Right forelimb (tissue), 1 donor: ENCODE results near the gene LCE1E.

Experiments
- DNase-seq: peaks from one replicate; pipeline ENCODE4 v3.0.0-alpha.2; 2018

Gene LCE1E

DNA sequence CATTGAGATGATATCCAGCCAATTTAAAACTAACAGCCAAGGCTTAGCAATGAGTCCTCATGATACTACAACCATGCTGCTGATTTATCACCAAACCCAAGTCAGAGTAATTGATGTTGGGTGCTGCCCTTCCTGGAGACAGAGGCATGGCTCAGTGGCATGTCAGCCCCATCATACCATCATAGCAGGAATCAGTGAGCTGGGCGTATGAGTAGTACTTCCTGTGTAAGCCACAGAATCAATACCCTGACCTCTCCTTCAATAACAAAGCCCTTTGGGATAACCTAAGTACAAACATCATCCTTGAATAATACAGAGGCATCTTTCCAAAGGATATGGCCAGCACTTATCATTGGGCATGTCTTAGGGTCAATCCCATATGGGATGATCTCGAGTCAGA lies 3.0 kb upstream of the LCE1E start:
- DNase-seq, result no peak

DNA sequence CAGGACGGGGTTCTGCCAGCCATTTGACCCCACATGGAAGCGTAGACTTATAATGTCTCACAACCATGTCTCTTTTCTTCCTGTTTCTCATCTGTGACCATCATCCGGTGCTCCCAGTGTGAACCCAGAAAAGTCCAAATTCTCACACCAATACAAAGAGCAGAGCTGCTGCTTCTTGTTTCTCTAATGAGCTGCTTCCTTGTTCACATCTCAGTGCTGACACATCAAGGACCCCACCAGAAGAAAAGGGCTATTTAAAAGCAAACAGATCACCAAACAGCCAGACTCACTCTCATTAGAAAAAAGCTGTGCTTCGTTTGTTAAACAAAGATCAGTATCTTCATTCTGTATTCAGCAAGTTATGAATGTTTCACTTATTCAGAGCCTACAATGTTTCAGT lies 9.6 kb downstream of the LCE1E start:
- DNase-seq, result no peak

DNA sequence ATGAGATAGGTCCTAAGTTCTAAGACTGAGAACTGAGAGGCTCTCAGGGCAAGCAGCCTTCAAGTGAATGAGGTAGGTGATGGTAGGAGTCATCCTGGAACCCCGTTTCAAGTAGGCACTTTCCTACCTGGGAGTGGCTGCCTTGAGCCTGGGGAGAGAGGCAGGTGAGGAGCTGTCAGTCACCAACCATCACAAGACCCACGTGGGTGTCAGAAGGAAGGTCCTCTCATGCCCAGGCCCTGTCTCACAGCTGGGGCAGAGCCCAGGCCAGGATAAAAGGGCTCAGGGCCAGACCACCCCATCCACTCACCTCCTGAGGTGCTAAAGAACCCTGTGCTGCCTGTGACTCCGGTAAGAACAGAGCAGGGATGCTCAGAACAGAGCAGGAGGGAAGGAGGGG lies 10.4 kb downstream of the LCE1E start, which contains the start of gene LCE1D:
TSS of gene LCE1D (plus strand) at position 301 of the 400 bp plus-strand sequence. CDS start 1,074 bp downstream, outside the sequence.
- no peak for DNase-seq

DNA sequence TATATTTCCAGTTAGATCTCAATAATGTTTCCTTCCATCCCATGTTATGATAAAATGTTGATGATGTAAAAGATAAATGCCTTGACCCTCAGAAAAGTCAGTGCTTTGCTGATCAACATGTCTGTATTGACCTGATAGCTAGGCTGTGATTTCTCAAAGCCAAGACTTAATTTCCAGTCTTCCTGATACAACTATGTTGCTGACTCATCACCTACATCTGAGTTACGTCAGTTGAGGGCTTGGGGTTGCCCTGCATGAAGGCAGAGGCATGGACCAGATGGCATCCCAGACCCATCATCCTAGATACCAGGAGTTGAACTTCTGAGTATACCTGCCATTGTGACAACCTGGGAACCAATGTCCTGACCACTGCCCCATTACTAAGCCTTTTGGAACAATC lies 15.3 kb downstream of the LCE1E start:
- DNase-seq, result no peak

DNA sequence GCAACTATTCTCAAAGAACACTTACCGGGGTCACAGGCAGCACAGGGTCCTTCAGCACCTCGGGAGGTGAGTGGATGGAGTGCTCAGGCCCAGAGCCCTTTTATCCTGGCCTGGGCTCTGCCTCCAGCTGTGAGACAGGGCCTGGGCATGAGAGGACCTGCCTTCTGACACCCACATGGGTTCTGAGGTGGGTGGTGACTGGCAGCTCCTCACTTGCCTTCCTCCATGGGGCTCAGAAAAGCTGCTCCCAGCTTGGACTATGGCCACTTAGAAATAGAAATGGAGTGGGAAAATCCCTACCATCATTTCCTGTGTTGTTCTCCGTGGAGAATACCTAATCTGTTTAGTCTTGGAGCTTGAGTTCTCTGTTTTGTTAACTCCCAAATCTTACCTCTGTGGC lies 20.5 kb downstream of the LCE1E start, which contains the start of gene LCE1C:
TSS of gene LCE1C (minus strand) at position 76 of the 400 bp plus-strand sequence. CDS start 1,173 bp downstream, outside the sequence.
- DNase-seq, result no peak

DNA sequence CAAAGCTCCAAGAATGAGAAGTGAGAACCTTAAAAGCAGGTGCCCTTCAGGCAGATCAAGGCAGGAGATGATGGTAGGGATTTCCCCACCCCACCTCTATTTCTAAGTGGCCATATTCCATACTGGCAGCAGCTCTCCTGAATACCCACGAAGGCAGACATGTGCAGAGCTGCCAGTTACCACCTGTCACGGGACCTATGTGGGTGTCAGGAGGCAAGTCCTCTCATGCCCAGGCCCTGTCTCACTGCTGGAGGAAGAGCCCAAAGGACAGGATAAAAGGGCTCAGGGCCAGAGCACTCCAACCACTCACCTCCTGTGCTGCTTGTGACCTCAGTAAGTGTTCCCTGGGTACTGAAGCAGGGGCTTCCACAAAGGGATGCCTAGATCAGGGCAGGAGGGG lies 25.0 kb downstream of the LCE1E start:
- no peak for DNase-seq

DNA sequence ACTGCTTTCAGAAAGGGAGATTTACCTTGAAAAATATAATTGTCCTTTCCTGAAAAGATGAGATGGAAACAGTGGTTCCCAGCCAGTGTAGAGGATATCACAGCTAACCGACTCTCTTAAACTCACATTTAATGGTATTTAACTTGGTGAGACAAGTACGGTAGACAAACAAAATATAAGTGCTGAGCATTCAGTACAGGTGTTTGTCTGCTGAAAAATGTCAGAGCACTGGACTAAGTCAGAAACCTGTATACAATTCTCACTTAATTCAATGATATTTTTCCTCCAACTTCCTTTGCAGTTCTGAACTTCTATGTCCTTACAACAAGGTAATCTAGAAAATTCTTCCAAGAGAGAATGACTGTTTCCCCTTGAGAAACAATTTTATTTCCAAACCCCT lies 25.6 kb downstream of the LCE1E start, which contains the start of gene LCE1B:
TSS of gene LCE1B (plus strand) at position 301 of the 400 bp plus-strand sequence. CDS start 476 bp downstream, outside the sequence.
- no peak for DNase-seq

DNA sequence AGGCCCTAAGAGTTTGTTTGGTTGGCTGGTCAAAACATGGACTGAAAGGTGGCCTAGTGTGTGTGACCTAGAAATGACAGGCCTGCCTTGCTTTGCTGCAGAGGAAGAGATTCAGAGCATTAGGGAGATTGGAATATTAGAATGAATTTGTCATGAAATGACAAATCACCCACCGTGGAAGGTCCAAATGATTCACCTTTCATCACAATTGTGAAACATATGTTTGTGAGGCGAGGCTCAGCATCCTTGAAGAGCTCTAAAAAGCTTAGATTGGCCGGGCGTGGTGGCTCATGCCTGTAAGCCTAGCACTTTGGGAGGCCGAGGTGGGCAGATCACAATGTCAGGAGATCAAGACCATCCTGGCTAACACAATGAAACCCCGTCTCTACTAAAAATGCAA lies 31.3 kb downstream of the LCE1E start:
- DNase-seq, result no peak

DNA sequence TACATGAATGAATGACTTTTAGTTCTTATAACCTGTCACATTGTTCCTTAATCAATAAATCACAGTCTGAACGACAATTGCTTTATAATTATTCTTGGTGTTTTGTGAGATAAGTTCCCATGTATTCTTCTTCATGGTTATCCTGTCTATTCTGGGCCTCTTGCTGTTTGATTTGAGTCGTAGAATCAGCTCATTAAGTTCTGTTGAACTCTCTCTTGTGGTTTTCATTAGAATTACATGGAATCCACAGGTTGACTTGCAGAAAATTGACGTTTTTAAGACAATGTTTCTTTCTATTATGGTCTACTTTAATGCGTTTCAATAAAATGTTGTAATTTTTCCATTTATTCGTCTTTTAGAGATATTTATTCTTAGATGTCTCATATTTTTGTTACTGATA lies 37.2 kb downstream of the LCE1E start:
- DNase-seq, result no peak

DNA sequence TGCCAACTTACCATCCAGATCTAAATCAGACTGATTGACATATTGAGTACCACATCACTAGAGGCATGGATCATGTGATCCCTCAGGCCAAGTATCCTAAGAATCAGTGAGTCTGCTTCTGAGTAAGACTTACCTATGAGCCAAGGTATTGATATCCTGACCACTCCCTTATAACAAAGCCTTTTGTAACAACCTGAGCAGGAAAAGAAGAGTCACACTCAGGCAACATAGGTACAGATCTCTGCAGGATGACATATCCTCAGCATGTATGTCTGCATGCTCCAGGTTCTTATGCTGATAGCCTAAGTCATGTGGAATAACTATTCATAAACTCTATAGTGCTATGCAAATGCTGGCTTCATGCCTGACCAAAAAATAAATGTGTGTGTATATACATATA lies 38.9 kb downstream of the LCE1E start:
- no peak for DNase-seq

DNA sequence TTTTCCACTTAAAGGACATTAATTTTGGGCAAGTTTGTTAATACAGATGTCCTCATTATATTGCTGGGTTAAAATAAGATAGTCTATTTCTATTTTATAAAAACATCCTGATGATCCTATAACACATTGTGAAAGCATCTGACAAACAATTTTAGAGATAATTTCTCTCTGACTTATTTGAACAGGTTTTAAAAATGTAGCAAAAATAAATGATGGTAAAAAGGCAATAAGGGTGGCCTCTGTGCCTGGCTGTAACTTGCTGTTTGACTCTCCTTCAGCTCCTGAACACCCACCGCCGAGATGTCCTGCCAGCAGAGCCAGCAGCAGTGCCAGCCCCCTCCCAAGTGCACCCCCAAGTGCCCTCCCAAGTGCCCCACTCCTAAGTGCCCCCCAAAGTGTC lies 41.1 kb downstream of the LCE1E start, which contains the start of gene LCE1A:
TSS of gene LCE1A (plus strand) at position 301 of the 400 bp plus-strand sequence. CDS start at position 301, 0 bp downstream.
- no peak for DNase-seq

DNA sequence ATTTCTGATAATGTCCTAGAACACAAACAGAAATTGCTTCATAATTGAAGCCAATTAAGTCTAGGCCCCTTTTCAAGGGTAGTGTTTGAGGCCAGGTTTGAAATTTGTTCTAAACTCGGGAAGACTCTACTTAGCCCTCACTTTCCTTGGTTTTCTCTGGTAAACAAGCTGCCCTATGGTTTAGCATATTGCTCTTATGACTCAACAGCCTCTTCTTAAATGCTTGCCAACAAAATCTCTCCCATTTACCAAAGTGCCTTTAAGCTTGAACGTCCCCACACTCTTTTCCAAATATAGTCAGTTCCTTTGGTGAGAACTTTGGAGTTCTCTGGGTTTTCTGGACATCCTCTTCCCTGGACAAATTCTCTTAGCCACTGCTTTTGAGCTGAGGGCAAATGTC lies 50.8 kb downstream of the LCE1E start:
- DNase-seq, result no peak
